Fibroblast of the conjunctiva (primary cell): ENCODE data around the gene LCE2B.

Experiments used
- DNase-seq: peaks from one replicate; pipeline ENCODE4 v3.0.0-alpha.2; 2010; ENCODE audit warnings: low read depth

LCE2B gene

GRCh38 chr1:152735648-152736047 is 49.7 kb downstream of the LCE2B start:
- no peak for DNase-seq
